Tibial nerve (tissue), 4 donors: ENCODE data around the gene SUMF1. TPM values are rescaled to one million over a fixed set of nuclear protein-coding genes. Genes with fewer than 3 reads are reported as not detected.

Experiments used
- DNase-seq, 2 donors: peaks; one replicate each; pipeline ENCODE4 v3.0.0-alpha.2; 2019; ENCODE audit warnings: low spot score in 2 of 2
- H3K27ac ChIP-seq, 4 donors: fragments of 200-600 bp; sonication (generic) in 3 of 4; one replicate each; pipeline ENCODE4 v1.5.1; 2017 to 2019; ENCODE audit warnings: mild to moderate bottlenecking in 1 of 4
- H3K27me3 ChIP-seq, 2 donors: fragments of 200-600 bp; sonication (generic) in 1 of 2; one replicate each; pipeline versions ENCODE4 v1.5.1 to v1.6.0; 2017 to 2019
- H3K36me3 ChIP-seq, 3 donors: fragments of 200-600 bp; sonication (generic); one replicate each; pipeline ENCODE4 v1.5.1; 2018 to 2019
- H3K4me1 ChIP-seq, 4 donors: fragments of 200-600 bp; sonication (generic) in 3 of 4; one replicate each; pipeline ENCODE4 v1.5.1; 2017 to 2019
- H3K4me3 ChIP-seq, 4 donors: fragments of 200-600 bp; sonication (generic) in 3 of 4; one replicate each; pipeline ENCODE4 v1.5.1; 2017 to 2019; ENCODE audit warnings: mild to moderate bottlenecking in 1 of 4, moderate library complexity in 1 of 4
- H3K9me3 ChIP-seq, 4 donors: fragments of 200-600 bp; sonication (generic) in 3 of 4; one replicate each; pipeline ENCODE4 v1.5.1; 2017 to 2019
- CTCF ChIP-seq, 5 experiments: fragments of 200-600 bp in 3 of 5; fragments of 450-650 bp in 2 of 5; sonication (generic) in 3 of 5; IDR thresholded peaks; one replicate each; pipeline ENCODE4 v1.5.1; 2016 to 2019; ENCODE audit warnings: antibody characterized with exemption in 5 of 5, mild to moderate bottlenecking in 3 of 5, moderate library complexity in 2 of 5
- EP300 ChIP-seq, 2 donors: sonication (generic); formaldehyde crosslinking; IDR thresholded peaks; one replicate each; pipeline ENCODE4 v1.6.1; 2017; ENCODE audit warnings: antibody characterized with exemption in 2 of 2, mild to moderate bottlenecking in 1 of 2
- POLR2A ChIP-seq, 2 donors: fragments of 450-650 bp; IDR thresholded peaks; one replicate each; pipeline ENCODE4 v1.6.1; 2017; ENCODE audit warnings: antibody characterized with exemption in 2 of 2, mild to moderate bottlenecking in 2 of 2, moderate library complexity in 2 of 2
- WGBS, 2 donors: methylation state at CpG; one replicate each; pipeline ENCODE4 v1.1.5; 2018; 5-methylcytosine and 5-hydroxymethylcytosine counted together
- total RNA-seq, 4 donors: library from RNA; depleted of rRNA; stranded (reverse); fragments of >200 nt; gene quantifications; one replicate each; pipeline ENCODE4 v1.1.0, GENCODE V29; 2016

The SUMF1 gene
- total RNA-seq, 4 donors from 2014 or later: 49.2 to 70.6 (median 63.8) TPM

- Histone ChIP-seq H3K27me3 (no peaks in the 10 kb centered on the region), H3K9me3 (no peaks in the 10 kb centered on the region), H3K4me1 (peaks cover 0 to 20% (median 2%) of the 10 kb centered on the region in 4 donors), H3K36me3 (no peaks in the 10 kb centered on the region), H3K4me3 (no peak overlapping the region), H3K27ac (no peak overlapping the region)
- 47 to 55% methylated on average over 14 to 15 of the region's 15 CpGs for WGBS, 2 donors
- TF ChIP-seq CTCF (IDR thresholded peaks at IDR 0.05): no peak
- no peak for TF ChIP-seq POLR2A (IDR thresholded peaks at IDR 0.05)
- no peak for TF ChIP-seq EP300 (IDR thresholded peaks at IDR 0.05)
- no peak for DNase-seq
Measured at GRCh38 chr3:4512895-4513616, 46.0 kb upstream of the SUMF1 start.

GRCh38 chr3:4511491-4512262 is 44.6 kb upstream of the SUMF1 start:
- Histone ChIP-seq H3K27ac (no peak overlapping the region), H3K36me3 (no peaks in the 10 kb centered on the region), H3K4me3 (no peak overlapping the region), H3K4me1 (peaks cover 0 to 7% (median 0%) of the 10 kb centered on the region in 4 donors), H3K9me3 (no peaks in the 10 kb centered on the region), H3K27me3 (no peaks in the 10 kb centered on the region)
- no peak for DNase-seq
- WGBS, 2 donors: 72 to 74% methylated on average over 7 of the region's 7 CpGs
- TF ChIP-seq EP300 (IDR thresholded peaks at IDR 0.05) (no peak), POLR2A (IDR thresholded peaks at IDR 0.05) (no peak), CTCF (IDR thresholded peaks at IDR 0.05) (no peak)

- 80 to 83% methylated on average over 5 of the region's 5 CpGs for WGBS, 2 donors
- H3K27ac ChIP-seq: no peak overlapping the region
- no peaks in the 10 kb centered on the region for H3K27me3 ChIP-seq
- no peaks in the 10 kb centered on the region for H3K36me3 ChIP-seq
- peaks cover 0 to 5% (median under 1%) of the 10 kb centered on the region in 4 donors for H3K4me1 ChIP-seq
- no peak overlapping the region for H3K4me3 ChIP-seq
- no peak for TF ChIP-seq POLR2A (IDR thresholded peaks at IDR 0.05)
- no peak for TF ChIP-seq EP300 (IDR thresholded peaks at IDR 0.05)
- TF ChIP-seq CTCF (IDR thresholded peaks at IDR 0.05): no peak
- no peaks in the 10 kb centered on the region for H3K9me3 ChIP-seq
- DNase-seq: no peak
Measured at GRCh38 chr3:4509983-4510755, 43.1 kb upstream of the SUMF1 start.

GRCh38 chr3:4509043-4509442 is 42.0 kb upstream of the SUMF1 start:
- no peak for DNase-seq
- Histone ChIP-seq H3K4me1 (peaks cover 0 to 16% (median 4%) of the 10 kb centered on the region in 4 donors), H3K27ac (no peak overlapping the region), H3K4me3 (no peak overlapping the region), H3K36me3 (no peaks in the 10 kb centered on the region), H3K27me3 (no peaks in the 10 kb centered on the region), H3K9me3 (no peaks in the 10 kb centered on the region)
- TF ChIP-seq EP300 (IDR thresholded peaks at IDR 0.05): no peak
- TF ChIP-seq CTCF (IDR thresholded peaks at IDR 0.05): no peak
- TF ChIP-seq POLR2A (IDR thresholded peaks at IDR 0.05): no peak
